ENCODE measurements around the gene DOCK4. TPM values are rescaled to one million over a fixed set of nuclear protein-coding genes. Genes with fewer than 3 reads are reported as not detected.

The DOCK4 gene
- total and polyA plus RNA-seq, 2 of the 8 experiments (the other 6 are each of a cell fraction or from before 2014, with no cell fraction given) = 5.1 to 23.6 TPM

- no peak overlapping the region for H2BK20ac ChIP-seq (ENCODE audit: low read length)
- H4K91ac ChIP-seq (replicated peaks; ENCODE audit: insufficient read length, low read length) = no peak overlapping the region
- H2BK12ac ChIP-seq (ENCODE audit: low read depth, low read length) = no peak overlapping the region
- H3K36me3 ChIP-seq (ENCODE audit: control insufficient read depth in 2 of 4, insufficient read depth in 4 of 4, low read length in 3 of 4) = no peaks in the 10 kb centered on the region
- H3K79me2 ChIP-seq (ENCODE audit: control insufficient read depth in 1 of 2, insufficient read depth in 2 of 2, low read length in 2 of 2) = peaks cover 0 to 42% of the 10 kb centered on the region in 2 experiments; a peak in 2 of 4 replicates
- H2BK120ac ChIP-seq (replicated peaks; ENCODE audit: low read depth, low read length) = no peak overlapping the region
- H3K9ac ChIP-seq (replicated peaks in 1 of 4; ENCODE audit: extremely low read depth in 1 of 4, low read depth in 3 of 4, low read length in 3 of 4) = no peak overlapping the region
- ChIA-PET CTCF (ENCODE audit: partially characterized antibody) (no interaction called here), POLR2A (ENCODE audit: partially characterized antibody) (no interaction called here)
- 0 out of 2 replicates have a peak, but pooled peaks cover 2% of the 10 kb centered on the region for H3K23me2 ChIP-seq (ENCODE audit: low read depth, low read length)
- H4K5ac ChIP-seq (ENCODE audit: insufficient read length, low read depth, low read length) = no peak overlapping the region
- no peak overlapping the region for H2AK5ac ChIP-seq (ENCODE audit: low read depth, low read length)
- H4K20me1 ChIP-seq (replicated peaks in 1 of 2; ENCODE audit: control insufficient read depth in 1 of 2, insufficient read depth in 2 of 2, low read length in 2 of 2) = peaks cover 0 to 2% of the 10 kb centered on the region in 2 experiments
- H3K56ac ChIP-seq (replicated peaks; ENCODE audit: insufficient read length, low read depth, low read length) = no peak overlapping the region
- H3K79me1 ChIP-seq (ENCODE audit: low read depth, low read length) = no peaks in the 10 kb centered on the region
- FAIRE-seq = no peak
- no peak overlapping the region for H2AFZ ChIP-seq (ENCODE audit: low read length)
- WGBS, 2 experiments (ENCODE audit: extremely low coverage in 1 of 2, insufficient coverage in 1 of 2, insufficient read length in 1 of 2, insufficient replicate concordance in 2 of 2, low coverage in 1 of 2, low lambda C conversion rate in 2 of 2, missing lambda C conversion rate in 1 of 2) = 79% methylated on average over 2 of the region's 2 CpGs; no CpG with 5 or more reads in 1 of the 2 experiments
- H3K4me2 ChIP-seq (ENCODE audit: insufficient read depth in 1 of 2, low read depth in 2 of 2, low read length in 2 of 2) = no peak overlapping the region; a peak in 2 of 4 replicates
- H3K4me3 ChIP-seq (ENCODE audit: extremely low read depth in 1 of 4, insufficient read depth in 2 of 4, low read depth in 3 of 4, low read length in 4 of 4) = no peak overlapping the region
- no peak overlapping the region for H3K18ac ChIP-seq (ENCODE audit: extremely low read depth, low read length)
- H3K23ac ChIP-seq (ENCODE audit: insufficient read length) = no peak overlapping the region
- no peak overlapping the region for H3K4ac ChIP-seq (replicated peaks; ENCODE audit: insufficient read length, low read depth, low read length)
- peaks cover 3 to 26% (median 15%) of the 10 kb centered on the region in 4 experiments; a peak in 6 of 7 replicates for H3K4me1 ChIP-seq (replicated peaks in 1 of 4; ENCODE audit: control insufficient read depth in 3 of 4, insufficient read depth in 4 of 4, low read length in 3 of 4)
- no peaks in the 10 kb centered on the region for H3K9me3 ChIP-seq (ENCODE audit: insufficient read depth in 2 of 2, low read depth in 1 of 2, low read length in 1 of 2)
- no peak overlapping the region for H3K14ac ChIP-seq (ENCODE audit: insufficient read length)
- no peak overlapping the region for H2BK15ac ChIP-seq (ENCODE audit: low read length)
- H3K27ac ChIP-seq (ENCODE audit: low read depth, low read length) = no peak overlapping the region
- no peak overlapping the region for H4K8ac ChIP-seq (ENCODE audit: extremely low read depth, insufficient read depth, low read length)
- 0 out of 2 replicates have a peak overlapping the region, but pooled peaks have one; percentile 2 for H2BK5ac ChIP-seq (ENCODE audit: low read depth, low read length)
- H3K27me3 ChIP-seq (replicated peaks in 1 of 4; ENCODE audit: control insufficient read depth in 3 of 4, extremely low read depth in 1 of 4, insufficient read depth in 3 of 4, low read length in 3 of 4) = no peaks in the 10 kb centered on the region
- DNase-seq (ENCODE audit: low read depth in 1 of 2, low spot score in 2 of 2) = no peak
- TF ChIP-seq ASH2L (IDR thresholded peaks at IDR 0.05; ENCODE audit: low read length) (no peak), YY1 (IDR thresholded peaks at IDR 0.05; ENCODE audit: low read depth, low read length) (no peak), CBX8 (IDR thresholded peaks at IDR 0.05; ENCODE audit: borderline replicate concordance, low read depth, low read length) (no peak), SP2 (IDR thresholded peaks at IDR 0.05; ENCODE audit: low read length) (no peak), JUND (IDR thresholded peaks at IDR 0.05; ENCODE audit: low read length) (no peak), USF2 (IDR thresholded peaks at IDR 0.05; ENCODE audit: low read length) (no peak), POLR2A (IDR thresholded peaks at IDR 0.05; ENCODE audit: control extremely low read depth in 1 of 2, low read depth in 2 of 2, low read length in 2 of 2) (no peak), E2F6 (IDR thresholded peaks at IDR 0.05) (no peak), HDAC2 (IDR thresholded peaks at IDR 0.05; ENCODE audit: borderline replicate concordance in 1 of 2, low read depth in 2 of 2, low read length in 2 of 2) (no peak), RAD21 (IDR thresholded peaks at IDR 0.05 in 1 of 2, conservative IDR thresholded peaks at IDR 0.05 in 1 of 2; ENCODE audit: low read depth in 2 of 2, low read length in 2 of 2) (no peak), EZH2 (IDR thresholded peaks at IDR 0.05; ENCODE audit: low read depth, low read length, severe bottlenecking) (no peak)
Observed at GRCh38 chr7:112160130-112160770, 45.9 kb downstream of the DOCK4 start.

Measured in H1 (cell line).